GM21526 (cell line): Measurements from ENCODE around the gene ZNF782.
"Not testable (repeated sequence)": the region's sequence is repeated elsewhere in the genome, so short reads cannot be mapped to it uniquely, and the experiment has no call there.

Source experiments
- ATAC-seq: cut with Tn5 transposase; IDR thresholded peaks from one replicate; pipeline ENCODE4 v1.9.1; 2021; ENCODE audit warnings: moderate library complexity; ENCODE audit not compliant: unreplicated experiment, low FRiP score

Gene ZNF782

GRCh38 chr9:96854651-96855273, 448 bp upstream of the ZNF782 start:
- ATAC-seq = no peak

- ATAC-seq = no peak
Observed at GRCh38 chr9:96852676-96853075, 1.6 kb downstream of the ZNF782 start.

- ATAC-seq = no peak
Observed at GRCh38 chr9:96844040-96844439, 10.3 kb downstream of the ZNF782 start.

- no peak for ATAC-seq
Observed at GRCh38 chr9:96818533-96818932, 35.8 kb downstream of the ZNF782 start.

- ATAC-seq = no peak
Observed at GRCh38 chr9:96817973-96818372, 36.3 kb downstream of the ZNF782 start.

GRCh38 chr9:96813607-96814006, 40.7 kb downstream of the ZNF782 start:
- no peak for ATAC-seq

GRCh38 chr9:96798959-96799358, 55.4 kb downstream of the ZNF782 start:
- ATAC-seq = not testable (repeated sequence)

- no peak for ATAC-seq
Observed at GRCh38 chr9:96784021-96784420, 70.3 kb downstream of the ZNF782 start.

GRCh38 chr9:96782235-96782634, 72.1 kb downstream of the ZNF782 start:
- no peak for ATAC-seq

- no peak for ATAC-seq
Observed at GRCh38 chr9:96781552-96781951, 72.8 kb downstream of the ZNF782 start.

- no peak for ATAC-seq
Observed at GRCh38 chr9:96779089-96779488, 75.2 kb downstream of the ZNF782 start.

- peak; percentile 26 for ATAC-seq
Observed at GRCh38 chr9:96777426-96777864, 76.9 kb downstream of the ZNF782 start.

- ATAC-seq = no peak
Observed at GRCh38 chr9:96771124-96771523, 83.2 kb downstream of the ZNF782 start.

- ATAC-seq = no peak
Observed at GRCh38 chr9:96769989-96770388, 84.3 kb downstream of the ZNF782 start.
